Suppressor macrophage treated with lipopolysaccharide for 4 hours (primary cell): ENCODE results near the gene RITA1.
A peak's percentile ranks its signal among the peaks of the same experiment; 100 is the strongest.
"Not testable (repeated sequence)": the region's sequence is repeated elsewhere in the genome, so short reads cannot be mapped to it uniquely, and the experiment has no call there.

ENCODE experiments used
- DNase-seq: peaks from one replicate; pipeline ENCODE4 v3.0.0-alpha.2; 2020

RITA1 gene, protein sequence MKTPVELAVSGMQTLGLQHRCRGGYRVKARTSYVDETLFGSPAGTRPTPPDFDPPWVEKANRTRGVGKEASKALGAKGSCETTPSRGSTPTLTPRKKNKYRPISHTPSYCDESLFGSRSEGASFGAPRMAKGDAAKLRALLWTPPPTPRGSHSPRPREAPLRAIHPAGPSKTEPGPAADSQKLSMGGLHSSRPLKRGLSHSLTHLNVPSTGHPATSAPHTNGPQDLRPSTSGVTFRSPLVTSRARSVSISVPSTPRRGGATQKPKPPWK

DNA sequence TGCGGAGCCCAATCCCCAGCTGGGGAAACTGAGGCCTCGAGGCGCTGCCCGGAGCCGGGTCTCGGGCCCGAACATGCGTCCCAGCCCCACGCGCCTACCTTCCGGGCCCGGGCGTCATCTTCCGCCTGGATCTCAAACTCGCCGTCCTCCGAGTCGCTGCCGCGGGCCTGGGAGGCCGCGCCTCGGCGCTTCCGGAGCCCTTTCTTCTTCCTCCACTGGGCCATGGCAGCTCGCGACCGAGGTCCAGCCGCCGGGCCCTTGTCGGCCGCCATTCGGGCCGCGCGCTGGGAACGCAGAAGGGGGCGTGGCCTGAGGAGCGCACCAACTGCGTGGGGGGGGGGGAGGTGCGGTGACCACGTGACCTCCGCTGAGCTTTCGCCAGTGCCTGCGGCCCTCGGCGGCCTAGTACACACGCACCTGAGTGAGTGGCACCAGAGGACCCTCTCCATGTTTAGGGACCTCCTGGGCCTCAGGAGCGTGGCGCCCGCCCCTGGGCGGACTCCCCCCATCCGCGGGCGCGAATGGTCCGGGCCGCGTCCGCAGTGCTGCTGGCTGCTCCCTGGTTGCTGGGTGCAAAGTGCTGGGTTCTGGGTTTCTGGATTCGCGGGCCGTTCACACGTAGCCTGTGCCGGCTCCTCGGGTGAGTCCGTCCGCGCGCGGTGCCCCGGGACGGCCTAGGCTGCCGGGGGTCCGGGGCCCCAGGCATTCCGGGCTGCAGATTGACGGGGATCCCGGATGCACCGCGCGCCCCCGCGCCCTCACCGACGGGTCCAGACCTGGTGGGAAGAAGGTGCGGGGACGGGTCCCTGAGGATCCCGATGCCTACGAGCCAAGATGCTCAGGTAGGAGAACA lies at the start of gene RITA1, which contains the start of gene DDX54:
RITA1 (plus strand) TSS at position 542 of the 853 bp plus-strand sequence. CDS start 1,026 bp downstream, outside the sequence.
DDX54 (minus strand) TSS at position 299 of the 853 bp plus-strand sequence; CDS start at position 272, 27 bp downstream.
- DNase-seq = peak; percentile 82

DNA sequence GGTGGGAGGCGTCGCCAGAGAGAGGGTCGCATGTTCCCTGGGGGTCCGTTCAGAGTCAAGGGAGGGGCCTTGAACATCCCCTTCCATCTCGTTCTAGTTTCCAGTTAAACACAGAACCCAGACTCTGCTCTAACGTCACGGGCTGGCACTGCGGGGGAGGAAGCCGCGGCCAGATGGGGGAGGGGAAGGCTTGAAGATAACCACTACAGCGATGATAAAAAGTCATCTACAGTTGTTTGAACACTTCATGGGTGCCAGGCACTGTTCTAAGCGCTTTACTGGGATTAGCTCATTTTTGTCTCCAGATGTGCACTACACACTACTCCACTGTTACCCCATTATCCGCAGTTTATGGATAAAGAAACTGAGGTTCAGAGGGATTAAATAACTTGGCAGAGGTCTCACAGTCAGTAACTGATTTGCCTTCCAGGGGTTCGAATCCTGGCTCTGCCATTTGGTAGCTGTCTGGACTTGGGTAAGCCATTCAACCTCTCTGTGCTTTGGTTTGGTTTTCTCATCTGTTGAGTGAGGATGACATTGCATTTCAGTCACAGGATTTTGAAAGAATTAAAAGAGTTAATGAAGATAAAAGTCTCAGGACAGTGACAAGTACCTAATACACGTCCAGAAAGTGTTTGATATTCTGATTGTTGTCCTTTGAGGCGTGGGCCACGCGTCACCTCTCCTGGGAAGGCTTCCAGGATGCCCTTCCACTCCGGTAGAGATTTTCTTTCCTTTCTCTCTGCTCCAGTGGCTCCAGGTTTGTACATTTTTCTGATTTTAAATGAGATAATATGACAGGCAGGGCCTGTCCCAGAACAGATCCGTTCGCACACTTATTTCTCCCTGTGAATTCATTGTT lies 49.2 kb upstream of the RITA1 start:
- DNase-seq = peak; percentile 66

DNA sequence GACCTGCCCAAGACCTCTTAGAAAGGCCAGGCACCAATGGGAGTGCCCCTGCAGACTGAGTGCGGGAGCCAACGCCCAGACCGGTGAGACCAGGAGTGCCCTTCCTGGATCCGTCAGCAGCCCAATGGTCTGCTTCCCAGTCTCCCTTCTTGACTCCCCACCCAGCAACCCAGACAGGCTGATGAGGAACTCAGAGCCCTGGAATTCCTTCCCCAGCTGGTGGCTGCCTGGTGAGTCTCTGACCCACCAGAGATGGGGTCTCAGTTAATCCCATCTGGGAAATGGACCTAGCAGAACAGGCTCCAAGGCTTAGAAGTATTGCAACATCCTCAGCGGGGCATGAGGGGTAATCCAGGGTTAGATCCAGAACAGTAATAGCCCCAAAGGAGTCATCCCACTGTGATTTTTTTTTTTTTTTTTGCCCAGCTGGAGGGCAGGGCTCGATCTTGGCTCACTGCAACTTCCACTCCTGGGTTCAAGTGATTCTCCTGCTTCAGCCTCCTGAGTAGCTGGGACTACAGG lies 48.5 kb upstream of the RITA1 start:
- peak; percentile 15 for DNase-seq

DNA sequence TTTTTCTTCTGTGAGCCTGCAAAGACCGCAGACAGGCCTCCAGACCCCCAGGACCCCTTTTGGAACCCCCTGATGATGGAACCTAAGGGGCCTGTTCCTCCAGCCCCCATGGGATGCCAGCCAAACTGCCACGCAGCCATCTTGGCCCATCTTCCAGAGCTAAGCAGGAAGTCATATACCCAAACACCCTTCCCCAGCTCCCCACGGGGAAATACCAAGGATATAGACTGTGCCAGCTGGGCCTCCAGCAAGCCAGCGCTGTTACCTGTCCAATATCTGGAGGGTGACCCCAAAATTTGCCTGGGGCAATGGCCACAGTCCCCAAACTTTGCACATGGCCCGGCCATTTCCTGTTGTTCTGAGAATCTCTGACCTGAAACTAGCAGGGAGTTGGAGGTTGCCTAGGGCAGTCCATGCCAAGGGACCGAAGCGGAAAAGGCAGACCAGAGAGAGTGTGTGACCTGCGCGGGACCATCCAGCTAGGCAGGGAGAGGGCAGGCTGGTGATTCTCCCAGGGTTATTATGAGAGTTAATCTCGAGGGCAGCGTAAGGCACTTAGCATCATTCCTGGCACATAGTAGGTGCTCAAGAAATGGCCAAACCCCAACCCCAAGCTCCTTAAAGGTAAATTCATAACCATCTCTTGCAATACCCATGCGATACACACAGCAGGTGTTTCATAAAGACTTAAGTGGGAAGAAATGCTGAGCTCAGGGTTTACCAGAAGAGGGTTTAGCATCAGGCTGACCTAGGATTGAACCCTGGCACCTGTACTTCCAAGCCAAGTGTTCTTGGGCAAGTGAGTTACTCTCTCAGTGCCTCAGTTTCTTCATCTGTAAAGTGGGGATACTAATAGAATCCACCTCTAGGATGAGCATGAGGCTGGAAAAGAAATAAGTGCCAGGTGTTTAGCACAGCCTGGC lies 47.4 kb upstream of the RITA1 start:
- DNase-seq = no peak

DNA sequence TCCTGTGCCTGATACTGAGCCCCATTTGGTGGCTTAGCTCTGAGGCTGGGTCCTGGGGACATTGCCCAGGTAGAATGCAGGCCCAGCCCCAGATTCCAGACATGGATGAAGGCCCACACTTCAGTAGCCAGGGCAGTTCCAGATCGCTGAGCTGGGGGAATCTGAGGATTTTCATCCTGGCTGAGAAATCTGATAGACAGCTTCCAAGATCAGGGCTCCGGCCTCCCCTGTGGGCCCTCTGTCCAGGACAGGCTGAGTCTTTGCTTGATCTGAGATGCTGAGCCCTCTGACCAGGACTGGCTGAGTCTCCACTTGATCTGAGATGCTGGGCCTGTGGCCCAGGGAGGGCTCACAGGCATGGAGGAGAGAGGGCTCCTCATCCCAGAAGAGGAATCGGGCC lies 46.7 kb upstream of the RITA1 start:
- DNase-seq = no peak

DNA sequence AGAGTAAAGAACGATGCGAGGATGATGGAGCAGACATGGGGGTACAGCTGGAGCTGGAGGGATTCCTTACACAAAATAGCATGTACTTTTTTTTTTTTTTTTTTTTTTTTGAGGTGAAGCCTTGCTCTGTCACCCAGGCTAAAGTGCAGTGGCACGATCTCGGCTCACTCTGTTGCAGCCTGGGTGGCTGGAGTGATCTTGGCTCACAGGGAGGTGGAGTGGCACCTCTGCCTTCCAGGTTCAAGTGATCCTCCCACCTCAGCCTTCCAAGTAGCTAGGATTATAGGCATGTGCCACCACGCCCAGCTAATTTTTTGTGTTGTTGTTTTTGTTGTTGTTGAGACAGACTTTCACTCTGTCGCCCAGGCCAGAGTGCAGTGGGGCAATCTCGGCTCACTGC lies 44.8 kb upstream of the RITA1 start:
- DNase-seq = no peak

DNA sequence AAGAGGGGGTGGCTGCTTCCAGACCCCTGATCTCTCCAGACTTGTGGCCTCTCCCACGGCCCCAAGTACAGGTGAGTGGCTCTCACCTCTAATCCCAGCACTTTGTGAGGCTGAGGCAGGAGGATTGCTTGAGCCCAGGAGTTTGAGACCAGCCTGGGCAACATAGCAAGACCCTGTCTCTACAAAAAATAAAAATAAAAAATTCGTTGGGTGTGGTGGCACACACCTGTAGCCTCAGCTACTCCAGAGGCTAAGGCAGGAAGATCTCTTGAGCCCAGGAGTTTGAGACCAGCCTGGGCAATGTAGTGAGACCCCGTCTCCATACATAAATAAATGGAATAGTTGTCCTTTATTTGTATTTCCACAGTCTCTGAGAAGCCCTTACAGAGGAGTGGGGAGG lies 43.8 kb upstream of the RITA1 start:
- not testable (repeated sequence) for DNase-seq

DNA sequence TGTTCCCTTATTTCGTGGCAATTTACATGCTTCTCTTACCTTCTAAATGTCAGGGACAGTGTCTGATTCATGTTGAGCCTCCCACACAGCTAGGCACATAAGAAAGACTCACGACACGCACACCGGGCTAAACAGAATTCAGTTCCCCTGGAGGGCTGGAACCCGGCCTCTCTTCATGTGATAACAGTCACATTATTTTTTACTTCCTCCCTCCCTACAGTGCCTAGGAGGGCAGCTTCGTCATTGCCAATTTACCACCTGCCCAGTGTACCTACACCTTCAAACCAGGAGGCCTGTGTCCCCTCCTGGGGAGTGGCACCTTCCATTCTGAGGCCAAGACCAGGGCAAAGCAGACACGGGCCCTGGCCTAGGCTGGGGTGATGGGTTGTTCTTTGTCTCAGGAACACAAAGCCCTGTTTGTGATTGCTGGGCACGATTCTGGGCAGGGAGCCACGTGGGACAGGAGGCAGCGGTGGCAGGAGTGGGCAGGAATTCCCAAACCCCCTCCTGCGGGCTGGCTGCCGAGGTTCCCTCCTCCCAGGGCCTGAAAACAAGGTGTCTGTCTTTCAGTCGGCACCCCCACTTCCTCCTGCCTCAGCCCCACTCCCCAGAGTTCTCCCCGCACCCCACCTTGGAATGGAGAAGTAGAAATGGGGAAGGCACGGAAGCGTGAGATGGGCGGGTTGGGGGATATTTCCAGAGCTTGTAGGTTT lies 43.2 kb upstream of the RITA1 start:
- DNase-seq = peak; percentile 72

DNA sequence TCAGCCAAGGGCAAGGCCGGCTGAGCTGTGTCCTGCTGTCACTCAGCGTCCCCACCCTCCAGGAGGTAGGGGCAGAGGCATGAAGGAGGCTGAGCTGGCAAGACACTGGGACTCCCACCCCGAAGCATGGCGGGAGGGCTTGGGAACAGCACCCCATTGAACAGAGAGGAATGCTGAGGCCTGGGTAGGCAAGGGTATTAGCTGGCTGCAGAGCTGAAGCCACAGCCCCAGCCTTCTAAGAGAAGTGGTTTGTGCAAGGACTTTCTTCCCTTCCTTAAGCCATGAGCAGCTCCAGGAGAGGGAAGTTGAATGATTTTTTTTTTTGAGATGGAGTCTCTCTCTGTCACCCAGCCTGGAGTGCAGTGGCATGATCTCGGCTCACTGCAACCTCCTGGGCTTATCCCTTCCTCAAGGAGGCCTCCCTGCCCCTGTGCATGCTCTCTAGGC lies 42.6 kb upstream of the RITA1 start:
- peak; percentile 50 for DNase-seq

DNA sequence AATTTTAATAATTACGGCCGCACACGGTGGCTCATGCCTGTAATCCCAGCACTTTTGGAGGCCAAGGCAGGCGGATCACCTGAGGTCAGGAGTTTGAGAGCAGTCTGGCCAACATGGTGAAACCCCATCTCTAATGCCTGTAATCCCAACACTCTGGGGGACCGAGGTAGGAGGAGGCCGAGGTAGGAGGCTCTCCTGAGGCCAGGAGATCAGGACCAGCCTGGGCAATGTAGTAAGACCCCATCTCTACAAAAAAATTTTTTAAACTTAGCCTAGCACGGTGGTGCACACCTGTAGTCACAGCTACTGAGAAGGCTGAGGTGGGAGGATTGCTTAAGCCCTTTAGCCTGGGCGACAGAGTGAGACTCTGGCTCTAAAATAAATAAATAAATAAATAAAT lies 41.6 kb upstream of the RITA1 start:
- DNase-seq = no peak

DNA sequence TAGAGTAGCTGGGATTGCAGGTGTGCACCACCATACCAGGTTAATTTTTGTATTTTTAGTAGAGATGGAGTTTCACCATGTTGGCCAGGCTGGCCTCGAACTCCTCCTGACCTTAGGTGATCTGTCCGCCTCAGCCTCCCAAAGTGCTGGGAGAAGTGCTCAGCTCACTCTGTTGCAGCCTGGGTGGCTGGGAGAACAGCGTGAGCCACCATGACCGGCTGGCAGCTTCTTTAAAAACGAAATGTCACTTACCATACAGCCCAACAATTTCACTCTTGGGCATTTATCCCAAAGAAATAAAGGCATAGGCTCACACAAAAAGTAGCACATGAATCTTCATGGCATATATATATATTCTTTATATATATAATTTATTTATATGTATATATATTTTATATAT lies 40.7 kb upstream of the RITA1 start:
- no peak for DNase-seq

DNA sequence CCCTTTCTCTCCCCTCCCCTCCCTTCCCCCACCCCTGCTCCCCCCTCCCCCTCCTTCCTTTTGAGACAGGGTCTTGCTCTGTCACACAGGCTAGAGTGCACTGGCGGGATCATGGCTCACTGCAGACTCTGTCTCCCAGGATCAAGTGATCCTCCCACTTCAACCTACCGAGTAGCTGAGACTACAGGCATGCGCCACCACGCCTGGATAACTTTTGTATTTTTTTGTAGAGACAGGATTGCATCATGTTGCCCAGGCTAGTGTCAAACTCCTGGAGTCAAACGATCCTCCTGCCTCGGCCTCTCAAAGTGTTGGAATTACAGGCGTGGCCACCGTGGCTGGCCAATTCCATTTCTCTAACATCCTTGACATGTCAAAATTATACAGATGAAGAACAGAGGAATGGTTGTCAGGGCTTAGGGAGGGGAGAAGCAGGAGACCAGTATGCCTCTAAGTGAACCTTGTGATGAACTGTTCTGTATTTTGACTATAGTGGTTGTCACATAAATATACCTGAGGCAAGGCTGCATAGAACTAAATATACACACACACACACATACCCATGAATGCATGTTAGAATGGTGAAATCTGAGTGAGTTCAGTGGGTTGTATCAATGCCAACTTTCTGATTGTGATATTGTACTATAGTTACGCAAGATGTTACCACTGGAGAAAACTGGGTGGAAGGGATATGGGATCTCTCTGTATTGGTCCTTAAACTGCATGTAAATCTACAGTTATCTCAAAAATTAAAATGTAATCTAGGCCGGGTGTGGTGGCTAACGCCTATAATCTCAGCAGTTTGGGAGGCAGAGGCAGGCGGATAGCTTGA lies 39.6 kb upstream of the RITA1 start:
- DNase-seq = no peak

DNA sequence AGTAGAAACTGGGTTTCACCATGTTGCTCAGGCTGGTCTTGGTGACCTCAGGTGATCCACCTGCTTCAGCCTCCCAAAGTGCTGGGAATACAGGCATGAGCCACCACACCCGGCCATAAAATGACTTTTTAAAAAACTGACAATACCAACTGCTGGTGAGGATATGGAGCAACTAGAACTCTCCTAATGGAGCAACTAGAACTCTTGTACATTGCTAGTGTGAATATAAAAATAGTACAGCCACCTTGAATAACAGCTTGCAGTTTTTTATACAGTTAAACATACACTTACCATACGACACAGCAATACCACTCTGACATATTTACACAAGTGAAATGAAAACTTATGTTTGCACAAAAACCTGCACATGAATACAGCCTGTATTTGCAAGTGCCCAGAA lies 38.5 kb upstream of the RITA1 start:
- DNase-seq = no peak

DNA sequence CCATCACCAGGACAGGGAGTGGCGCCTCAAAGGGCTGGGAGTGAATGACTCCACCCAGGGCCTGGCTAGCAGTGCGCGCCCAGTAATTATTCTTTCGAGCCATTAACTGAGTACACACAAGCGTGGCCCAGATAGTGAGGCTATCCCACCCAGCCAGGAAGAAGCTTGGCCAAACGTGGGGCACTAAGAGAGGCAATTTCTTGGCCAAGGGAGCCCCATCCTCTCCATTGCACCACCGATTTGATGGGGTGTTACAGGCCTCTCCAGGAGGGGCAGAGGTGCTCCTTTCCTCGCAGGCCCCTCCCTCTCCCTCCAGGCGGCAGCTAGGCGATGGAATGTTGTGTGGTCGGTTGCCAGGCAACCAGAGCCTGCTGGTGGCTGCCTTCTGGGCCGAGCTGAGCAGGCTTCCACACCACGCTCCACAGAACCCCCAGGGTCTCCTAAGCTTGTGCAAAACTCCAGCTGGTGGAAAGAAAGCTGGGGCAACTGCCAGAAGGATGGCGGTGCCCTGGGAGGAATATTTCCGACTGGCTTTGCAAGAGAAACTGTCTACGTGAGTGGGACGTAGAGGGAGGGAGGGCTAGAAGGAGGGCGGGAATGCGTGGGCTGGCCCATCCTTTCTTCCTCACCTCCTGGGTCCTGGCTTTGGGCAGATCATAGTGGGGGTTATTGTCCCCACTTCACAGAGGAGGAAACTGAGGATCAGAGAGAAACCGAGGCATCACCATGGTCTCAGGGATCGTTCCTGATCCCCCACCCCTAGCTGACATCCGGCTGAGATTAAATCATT lies 36.0 kb upstream of the RITA1 start, which contains the start of gene CFAP73:
CFAP73 (plus strand) TSS at position 364 of the 790 bp plus-strand sequence; CDS start at position 498, 134 bp downstream.
- DNase-seq = no peak

DNA sequence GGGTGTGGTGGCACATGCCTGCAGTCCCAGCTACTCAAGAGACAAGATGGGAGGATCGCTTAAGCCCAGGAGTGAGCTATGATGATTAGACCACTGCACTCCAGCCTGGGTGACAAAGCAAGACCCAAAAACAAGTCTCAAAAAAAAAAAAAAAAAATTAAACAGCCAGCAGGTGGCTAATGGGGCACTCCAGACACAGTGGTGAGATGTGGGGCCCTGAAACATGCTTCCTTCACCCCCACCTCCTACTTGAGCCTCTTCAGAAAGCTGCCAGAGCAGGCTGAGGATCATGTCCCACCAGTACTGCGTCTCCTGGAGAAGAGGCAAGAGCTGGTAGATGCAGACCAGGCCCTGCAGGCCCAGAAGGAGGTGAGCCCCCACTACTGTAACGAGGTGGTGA lies 33.9 kb upstream of the RITA1 start:
- no peak for DNase-seq

DNA sequence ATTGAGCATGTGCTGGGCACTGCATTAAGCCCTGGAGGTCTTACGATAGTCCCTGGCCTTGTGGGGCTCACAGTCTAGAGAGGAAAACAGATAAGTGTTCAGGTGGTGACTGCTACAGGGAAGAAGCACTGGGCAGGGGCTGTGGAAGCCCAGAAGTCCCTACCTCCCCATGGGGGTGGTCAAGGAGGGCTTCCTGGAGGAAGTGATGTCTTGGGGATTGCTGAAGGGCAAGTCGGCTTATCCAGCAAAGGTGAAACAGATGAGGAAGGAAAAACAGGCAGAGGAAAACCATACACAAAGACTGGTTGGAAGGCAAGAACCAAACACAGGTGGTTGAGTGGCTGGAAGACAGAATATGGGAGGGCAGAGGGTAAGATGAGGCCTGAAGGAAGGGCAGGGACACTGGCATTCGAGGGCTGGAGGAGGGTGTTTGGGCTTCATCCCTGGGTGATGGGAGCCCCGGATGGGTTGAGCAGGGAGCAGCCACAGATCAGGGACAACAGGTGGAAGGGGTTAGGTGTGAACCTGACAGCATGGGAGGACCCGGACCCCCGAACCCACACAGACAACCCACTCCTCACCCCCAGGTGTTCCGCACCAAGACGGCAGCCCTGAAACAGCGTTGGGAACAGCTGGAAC lies 33.2 kb upstream of the RITA1 start:
- no peak for DNase-seq

DNA sequence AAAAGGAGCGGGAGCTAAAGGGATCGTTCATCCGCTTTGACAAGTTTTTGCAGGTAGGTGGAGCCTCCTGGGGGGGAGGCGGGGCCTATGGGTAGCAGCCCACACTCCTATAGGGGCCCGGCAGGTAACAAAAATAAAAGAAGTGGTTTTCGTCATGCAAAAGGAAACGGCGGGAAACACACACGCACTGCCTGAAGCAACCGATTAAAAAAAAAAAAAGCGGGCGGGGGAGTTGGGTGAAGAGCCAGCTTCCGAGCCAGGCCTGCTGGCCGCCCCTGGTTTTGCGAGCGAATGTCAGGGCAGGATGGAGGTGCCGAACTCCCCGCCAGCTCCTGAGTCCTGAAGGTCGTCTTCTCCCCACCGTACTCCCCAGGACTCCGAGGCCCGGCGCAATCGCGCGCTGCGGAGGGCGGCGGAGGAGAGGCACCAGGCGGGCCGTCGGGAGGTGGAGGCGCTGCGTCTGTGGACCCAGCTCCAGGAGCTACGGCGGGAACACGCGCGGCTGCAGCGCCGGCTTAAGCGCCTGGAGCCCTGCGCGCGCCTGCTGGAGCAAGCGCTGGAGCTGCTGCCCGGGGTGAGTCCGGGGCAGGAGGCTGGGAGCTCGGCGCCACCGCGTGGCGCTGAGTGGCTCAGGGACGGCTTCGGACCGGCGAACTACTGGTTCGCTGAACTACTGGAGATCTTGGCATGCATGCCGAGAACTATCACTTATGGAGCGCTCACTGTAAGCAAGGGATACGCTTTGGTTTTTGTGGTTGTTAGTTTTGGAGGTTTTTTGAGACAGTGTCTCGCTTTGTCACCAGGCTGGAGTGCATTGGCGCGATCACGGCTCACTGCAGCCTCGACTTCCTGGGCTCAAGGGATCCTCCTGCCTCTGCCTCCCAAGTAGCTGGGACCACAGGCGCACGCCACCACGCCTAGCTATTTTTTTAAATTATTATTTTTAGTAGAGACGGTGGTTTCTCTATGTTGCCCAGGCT lies 32.4 kb upstream of the RITA1 start:
- DNase-seq = peak; percentile 82
